ENCODE results near the gene PITRM1.

The PITRM1 gene

DNA sequence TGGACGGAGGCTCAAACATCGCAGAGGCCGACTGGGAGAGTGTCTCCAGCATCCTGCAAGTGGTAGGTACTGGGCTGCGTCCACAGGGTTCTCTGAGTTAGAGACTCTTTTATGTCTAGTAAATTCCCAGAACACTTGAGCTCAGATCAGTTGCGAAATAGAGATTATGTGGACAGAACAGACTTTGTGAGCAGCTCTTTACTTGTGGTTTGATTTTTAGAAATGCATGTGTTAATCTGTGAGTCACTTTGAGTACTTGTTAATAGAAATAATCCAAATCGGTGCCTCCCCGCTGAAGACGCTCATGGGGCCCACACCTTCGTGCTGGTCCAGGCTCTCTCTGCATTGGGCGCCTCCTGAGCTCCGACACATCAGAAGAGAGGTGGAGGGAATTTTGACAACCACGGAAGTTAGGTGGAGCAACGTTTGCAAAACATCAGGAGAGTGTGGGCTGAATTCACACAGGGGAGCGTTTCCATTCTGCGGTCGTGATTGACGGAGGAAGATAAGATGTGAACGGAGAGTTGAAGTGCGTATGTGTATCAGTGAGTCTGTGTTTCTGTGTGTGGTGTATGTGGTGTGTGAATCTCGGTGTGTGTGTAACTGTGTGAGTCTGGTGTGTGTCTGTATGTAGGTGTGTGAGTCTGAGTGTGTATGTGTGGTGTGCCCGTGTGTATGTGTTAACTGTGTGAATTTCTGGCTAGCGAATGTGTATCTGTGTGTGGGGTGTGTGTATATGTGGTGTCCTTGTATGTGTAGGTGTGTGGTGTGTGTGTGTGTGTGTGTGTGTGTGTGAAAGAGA is 73.1 kb downstream of the PITRM1 start:
- Histone ChIP-seq H3K27ac (ENCODE audit: low read length) (no peak overlapping the region), H3K36me3 (ENCODE audit: insufficient read depth, low read length) (peaks cover 91% of the 10 kb centered on the region), H4K20me1 (ENCODE audit: insufficient read depth, low read length) (peaks cover 86% of the 10 kb centered on the region), H2AFZ (ENCODE audit: low read depth, low read length) (no peak overlapping the region), H3K9me3 (ENCODE audit: insufficient read depth, low read length, severe bottlenecking) (no peaks in the 10 kb centered on the region), H3K4me1 (ENCODE audit: insufficient read depth, low read length) (no peaks in the 10 kb centered on the region), H3K4me2 (ENCODE audit: insufficient read depth, low read length) (no peak overlapping the region), H3K27me3 (ENCODE audit: insufficient read depth, low read length, poor library complexity) (no peaks in the 10 kb centered on the region), H3K79me2 (ENCODE audit: insufficient read depth, low read length) (peaks cover 74% of the 10 kb centered on the region), H3K4me3 (ENCODE audit: low read depth in 1 of 2, low read length in 2 of 2) (no peak overlapping the region), H3K9ac (ENCODE audit: low read depth, low read length) (no peak overlapping the region)
- no peak for DNase-seq
- TF ChIP-seq, protein P1, sequence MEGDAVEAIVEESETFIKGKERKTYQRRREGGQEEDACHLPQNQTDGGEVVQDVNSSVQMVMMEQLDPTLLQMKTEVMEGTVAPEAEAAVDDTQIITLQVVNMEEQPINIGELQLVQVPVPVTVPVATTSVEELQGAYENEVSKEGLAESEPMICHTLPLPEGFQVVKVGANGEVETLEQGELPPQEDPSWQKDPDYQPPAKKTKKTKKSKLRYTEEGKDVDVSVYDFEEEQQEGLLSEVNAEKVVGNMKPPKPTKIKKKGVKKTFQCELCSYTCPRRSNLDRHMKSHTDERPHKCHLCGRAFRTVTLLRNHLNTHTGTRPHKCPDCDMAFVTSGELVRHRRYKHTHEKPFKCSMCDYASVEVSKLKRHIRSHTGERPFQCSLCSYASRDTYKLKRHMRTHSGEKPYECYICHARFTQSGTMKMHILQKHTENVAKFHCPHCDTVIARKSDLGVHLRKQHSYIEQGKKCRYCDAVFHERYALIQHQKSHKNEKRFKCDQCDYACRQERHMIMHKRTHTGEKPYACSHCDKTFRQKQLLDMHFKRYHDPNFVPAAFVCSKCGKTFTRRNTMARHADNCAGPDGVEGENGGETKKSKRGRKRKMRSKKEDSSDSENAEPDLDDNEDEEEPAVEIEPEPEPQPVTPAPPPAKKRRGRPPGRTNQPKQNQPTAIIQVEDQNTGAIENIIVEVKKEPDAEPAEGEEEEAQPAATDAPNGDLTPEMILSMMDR (IDR thresholded peaks at IDR 0.05; ENCODE audit: borderline replicate concordance, extremely low read depth, low read length, poor library complexity, severe bottlenecking): no peak
- no peak for TF ChIP-seq EZH2 (IDR thresholded peaks at IDR 0.05; ENCODE audit: borderline replicate concordance, low read depth, low read length, severe bottlenecking)
- no peak for ATAC-seq (ENCODE audit: insufficient read depth, low read depth)

DNA sequence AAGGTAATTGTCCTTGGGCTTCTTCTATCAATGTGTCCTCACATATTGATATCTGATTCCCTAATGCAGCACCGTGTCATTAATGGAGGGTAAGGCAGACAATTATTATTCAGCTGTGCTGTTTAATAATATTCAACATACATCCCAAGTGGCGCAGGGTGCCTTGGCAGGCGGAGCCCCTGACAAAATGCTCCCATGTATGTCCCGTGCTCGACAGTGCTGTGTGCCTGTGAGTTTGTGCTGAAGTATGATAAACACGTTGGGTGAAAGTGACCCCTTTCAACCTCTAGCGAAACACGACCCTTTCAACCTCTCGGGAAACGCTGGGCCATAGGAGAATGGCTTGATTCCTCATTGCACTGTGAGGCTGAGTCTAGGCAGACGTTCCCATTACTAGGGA is 73.9 kb downstream of the PITRM1 start:
- H4K20me1 ChIP-seq (ENCODE audit: insufficient read depth, low read length): peaks cover 88% of the 10 kb centered on the region
- no peak overlapping the region for H2AFZ ChIP-seq (ENCODE audit: low read depth, low read length)
- no peak overlapping the region for H3K27ac ChIP-seq (ENCODE audit: low read length)
- TF ChIP-seq EZH2 (IDR thresholded peaks at IDR 0.05; ENCODE audit: borderline replicate concordance, low read depth, low read length, severe bottlenecking): no peak
- TF ChIP-seq, protein P1 (IDR thresholded peaks at IDR 0.05; ENCODE audit: borderline replicate concordance, extremely low read depth, low read length, poor library complexity, severe bottlenecking): no peak
- no peak overlapping the region for H3K4me2 ChIP-seq (ENCODE audit: insufficient read depth, low read length)
- H3K36me3 ChIP-seq (ENCODE audit: insufficient read depth, low read length): peaks cover 91% of the 10 kb centered on the region
- no peaks in the 10 kb centered on the region for H3K9me3 ChIP-seq (ENCODE audit: insufficient read depth, low read length, severe bottlenecking)
- no peak overlapping the region for H3K4me3 ChIP-seq (ENCODE audit: low read depth in 1 of 2, low read length in 2 of 2)
- ATAC-seq (ENCODE audit: insufficient read depth, low read depth): no peak
- H3K79me2 ChIP-seq (ENCODE audit: insufficient read depth, low read length): peaks cover 82% of the 10 kb centered on the region
- DNase-seq: no peak
- H3K27me3 ChIP-seq (ENCODE audit: insufficient read depth, low read length, poor library complexity): no peaks in the 10 kb centered on the region
- H3K9ac ChIP-seq (ENCODE audit: low read depth, low read length): no peak overlapping the region
- H3K4me1 ChIP-seq (ENCODE audit: insufficient read depth, low read length): no peaks in the 10 kb centered on the region

DNA sequence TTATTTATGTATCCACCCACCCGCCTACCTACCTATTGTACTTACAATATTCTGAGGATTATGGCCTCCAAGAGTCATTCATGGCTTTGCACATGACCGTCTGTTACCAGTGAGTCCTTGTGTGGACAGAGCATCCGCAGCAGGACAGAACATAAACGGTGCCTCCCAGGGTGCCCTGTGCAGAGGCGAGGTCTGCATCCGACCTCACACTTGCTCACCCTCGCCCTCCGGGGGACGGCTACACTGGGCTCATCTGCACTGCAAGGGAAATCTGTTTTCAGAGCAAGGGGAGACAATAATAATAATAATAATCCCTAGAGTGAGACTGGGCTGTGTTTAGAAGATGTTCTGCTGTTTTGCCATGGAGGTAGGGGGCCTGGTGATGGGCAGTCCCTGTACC is 75.4 kb downstream of the PITRM1 start:
- Histone ChIP-seq H3K9ac (ENCODE audit: low read depth, low read length) (no peak overlapping the region), H2AFZ (ENCODE audit: low read depth, low read length) (no peak overlapping the region), H3K27ac (ENCODE audit: low read length) (no peak overlapping the region), H3K27me3 (ENCODE audit: insufficient read depth, low read length, poor library complexity) (no peaks in the 10 kb centered on the region), H3K36me3 (ENCODE audit: insufficient read depth, low read length) (peaks cover 91% of the 10 kb centered on the region), H3K79me2 (ENCODE audit: insufficient read depth, low read length) (peaks cover 89% of the 10 kb centered on the region), H3K4me3 (ENCODE audit: low read depth in 1 of 2, low read length in 2 of 2) (no peak overlapping the region), H3K9me3 (ENCODE audit: insufficient read depth, low read length, severe bottlenecking) (no peaks in the 10 kb centered on the region), H3K4me2 (ENCODE audit: insufficient read depth, low read length) (no peak overlapping the region), H4K20me1 (ENCODE audit: insufficient read depth, low read length) (peaks cover 89% of the 10 kb centered on the region), H3K4me1 (ENCODE audit: insufficient read depth, low read length) (no peaks in the 10 kb centered on the region)
- no peak for DNase-seq
- ATAC-seq (ENCODE audit: insufficient read depth, low read depth): no peak
- TF ChIP-seq EZH2 (IDR thresholded peaks at IDR 0.05; ENCODE audit: borderline replicate concordance, low read depth, low read length, severe bottlenecking): no peak
- TF ChIP-seq, protein P1 (IDR thresholded peaks at IDR 0.05; ENCODE audit: borderline replicate concordance, extremely low read depth, low read length, poor library complexity, severe bottlenecking): no peak

All from DND-41 (cell line).